ENCODE results near the gene HOMER1. TPM values are rescaled to one million over a fixed set of nuclear protein-coding genes. Genes with fewer than 3 reads are reported as not detected.
A peak's percentile ranks its signal among the peaks of the same experiment; 100 is the strongest.

The HOMER1 gene
- total and polyA plus RNA-seq, 2 of the 4 experiments (the other 2 are of a cell fraction): 1.9 to 6.8 TPM

- H3K56ac ChIP-seq (ENCODE audit: extremely low read depth, insufficient read depth, low read length): no peak overlapping the region
- intact Hi-C loops (cut with micrococcal nuclease): no loop called here
- WGBS, 2 experiments (ENCODE audit: extremely low coverage in 2 of 2, insufficient read length in 1 of 2): no CpG with 5 or more reads among the region's 3 CpGs
- 0 out of 2 replicates have a peak, but pooled peaks cover 3% of the 10 kb centered on the region for H3K9me1 ChIP-seq (ENCODE audit: insufficient read depth, low read length)
- no peak overlapping the region for H3K4me3 ChIP-seq (ENCODE audit: insufficient read depth, low read depth, low read length)
- H4K20me1 ChIP-seq (ENCODE audit: insufficient read depth, low read length): no peaks in the 10 kb centered on the region
- DNase-seq (peak; percentile 69), ATAC-seq (ENCODE audit: low read depth) (peak; percentile 50)
- no peak overlapping the region for H3K18ac ChIP-seq (ENCODE audit: low read depth, low read length)
- H4K8ac ChIP-seq (ENCODE audit: low read depth in 2 of 2, low read length in 2 of 2): no peak overlapping the region; a peak in 1 of 4 replicates
- peak overlapping the region; percentile 64; the same call in 1 of the 2 replicates for H3K4me2 ChIP-seq (ENCODE audit: low read depth, low read length)
- H2AFZ ChIP-seq (replicated peaks; ENCODE audit: low read length, poor library complexity): no peak overlapping the region
- in situ Hi-C loops (cut with MboI; ENCODE audit: low sequenced_read_pairs): loop anchor here (10.0 kb wide), 1 partner anchor 292 kb away; no protein-coding TSS in a partner anchor
- no peak overlapping the region for H2AK9ac ChIP-seq (replicated peaks; ENCODE audit: low read depth, low read length, poor library complexity)
- no peak overlapping the region for H4K5ac ChIP-seq (ENCODE audit: low read depth, low read length)
- no TSS peak for BruUV-seq (replicated peaks)
- no peak overlapping the region for H4K91ac ChIP-seq (ENCODE audit: insufficient read depth, low read depth, low read length)
- no peak overlapping the region for H3K14ac ChIP-seq (replicated peaks; ENCODE audit: low read depth, low read length)
- H2BK120ac ChIP-seq (ENCODE audit: low read depth, low read length): peak overlapping the region; percentile 29; the same call in 1 of the 2 replicates
- H3K79me1 ChIP-seq (ENCODE audit: low read depth in 1 of 2, low read length in 2 of 2): no peaks in the 10 kb centered on the region
- H2BK20ac ChIP-seq (ENCODE audit: low read depth, low read length): no peak overlapping the region
- peaks cover 4% of the 10 kb centered on the region for H3K4me1 ChIP-seq (ENCODE audit: control insufficient read depth, insufficient read depth, low read length)
- no peak overlapping the region for H3K4ac ChIP-seq (ENCODE audit: low read depth, low read length)
- H3K9ac ChIP-seq (ENCODE audit: low read depth, low read length): no peak overlapping the region
- H3K27me3 ChIP-seq (ENCODE audit: control insufficient read depth, insufficient read depth, low read length): no peaks in the 10 kb centered on the region
- no peak overlapping the region for H2BK15ac ChIP-seq (ENCODE audit: low read depth, low read length)
- no peak overlapping the region for H2BK5ac ChIP-seq (ENCODE audit: low read depth, low read length, poor library complexity, severe bottlenecking)
- TF ChIP-seq RAD21 (IDR thresholded peaks at IDR 0.05; ENCODE audit: low read length) (no peak), CEBPB (IDR thresholded peaks at IDR 0.05; ENCODE audit: low read depth, low read length) (no peak), MAZ (IDR thresholded peaks at IDR 0.05; ENCODE audit: borderline replicate concordance, low read depth, low read length) (no peak), MAFK (IDR thresholded peaks at IDR 0.05; ENCODE audit: low read depth, low read length) (no peak), CTCF (conservative IDR thresholded peaks at IDR 0.05; ENCODE audit: low read depth, low read length) (no peak), FOS (IDR thresholded peaks at IDR 0.05; ENCODE audit: low read depth, low read length) (no peak), NFE2L2 (IDR thresholded peaks at IDR 0.05; ENCODE audit: low read depth, low read length) (no peak)
- no peak overlapping the region for H3K23ac ChIP-seq (ENCODE audit: low read depth, low read length)
- no peaks in the 10 kb centered on the region for H3K36me3 ChIP-seq (ENCODE audit: control insufficient read depth, insufficient read depth, low read length)
- no peak overlapping the region for H3K27ac ChIP-seq (ENCODE audit: insufficient read depth, low read length)
- ChIA-PET CTCF (no interaction called here), POLR2A (ENCODE audit: unreplicated experiment) (no interaction called here)
- no peak overlapping the region for H2AK5ac ChIP-seq (ENCODE audit: low read depth, low read length)
- dilution Hi-C loops (cut with HindIII; ENCODE audit: low sequenced_read_pairs, unreplicated experiment): no loop called here
- no peaks in the 10 kb centered on the region for H3K9me3 ChIP-seq (ENCODE audit: control insufficient read depth, insufficient read depth, low read length)
Measured at GRCh38 chr5:79562351-79563246, 48.7 kb upstream of the HOMER1 start.
